HepG2 (cell line): ENCODE measurements around the gene PRSS53. TPM values are rescaled to one million over a fixed set of nuclear protein-coding genes. Genes with fewer than 3 reads are reported as not detected.

ENCODE experiments used
- CHD2 ChIP-seq: IDR thresholded peaks from 2 replicates; pipeline ENCODE4 v1.6.1; 2011; ENCODE audit warnings: low read depth, low read length, improper control_type of control experiment
- E2F1 ChIP-seq: sonication (generic); formaldehyde crosslinking; IDR thresholded peaks from 2 replicates; pipeline ENCODE4 v1.5.0; 2020; ENCODE audit warnings: missing genetic modification reagents
- HMG20B ChIP-seq: conservative IDR thresholded peaks from 2 replicates; pipeline ENCODE4 v1.6.1; 2016; ENCODE audit warnings: missing genetic modification reagents, missing compliant biosample characterization
- HNRNPUL1 ChIP-seq: fragments of 200-400 bp; formaldehyde crosslinking; IDR thresholded peaks from 2 replicates; pipeline ENCODE4 v1.6.1; 2017; ENCODE audit warnings: low read depth, mild to moderate bottlenecking, low read length, moderate library complexity
- MAFF ChIP-seq: IDR thresholded peaks from 2 replicates; pipeline ENCODE4 v1.6.1; 2011; ENCODE audit warnings: low read depth, low read length, improper control_type of control experiment
- MBD4 ChIP-seq: IDR thresholded peaks from 2 replicates; pipeline ENCODE4 v1.6.1; 2012; ENCODE audit warnings: low read length, inconsistent platforms, borderline replicate concordance
- PTBP1 ChIP-seq: fragments of 200-400 bp; formaldehyde crosslinking; IDR thresholded peaks from 2 replicates; pipeline ENCODE4 v1.6.1; 2018; ENCODE audit warnings: low read length, low read depth; ENCODE audit not compliant: poor library complexity, severe bottlenecking
- SIX4 ChIP-seq: sonication (generic); formaldehyde crosslinking; IDR thresholded peaks from 2 replicates; pipeline ENCODE4 v1.4.0; 2020; ENCODE audit warnings: missing genetic modification reagents
- SMARCC2 ChIP-seq: fragments of 450-650 bp; IDR thresholded peaks from 2 replicates; pipeline ENCODE4 v1.6.1; 2017; ENCODE audit warnings: antibody characterized with exemption, mild to moderate bottlenecking
- TBP ChIP-seq: sonication (generic); formaldehyde crosslinking; IDR thresholded peaks from 2 replicates; pipeline ENCODE4 v1.5.0; 2020; ENCODE audit warnings: missing genetic modification reagents
- TMF1 ChIP-seq: sonication (generic); formaldehyde crosslinking; IDR thresholded peaks from 2 replicates; pipeline ENCODE4 v1.8.1; 2022; ENCODE audit warnings: low read depth, missing genetic modification reagents
- ZNF253 ChIP-seq: sonication (generic); formaldehyde crosslinking; IDR thresholded peaks from 2 replicates; pipeline ENCODE4 v1.8.0; 2022; ENCODE audit warnings: mild to moderate bottlenecking, missing genetic modification reagents, borderline replicate concordance
- ZNF451 ChIP-seq: sonication (generic); formaldehyde crosslinking; IDR thresholded peaks from 2 replicates; pipeline ENCODE4 v1.5.0; 2020; ENCODE audit warnings: mild to moderate bottlenecking, missing genetic modification reagents
- ZNF468 ChIP-seq: sonication (generic); formaldehyde crosslinking; IDR thresholded peaks from 2 replicates; pipeline ENCODE4 v1.8.0; 2022; ENCODE audit warnings: mild to moderate bottlenecking, moderate library complexity, missing genetic modification reagents
- ZNF496 ChIP-seq: sonication (generic); formaldehyde crosslinking; IDR thresholded peaks from 2 replicates; pipeline ENCODE4 v1.8.1; 2023; ENCODE audit warnings: mild to moderate bottlenecking, moderate library complexity, missing genetic modification reagents; ENCODE audit not compliant: insufficient replicate concordance
- ZNF746 ChIP-seq: sonication (generic); formaldehyde crosslinking; IDR thresholded peaks from 2 replicates; pipeline ENCODE4 v1.8.0; 2022; ENCODE audit warnings: mild to moderate bottlenecking, missing genetic modification reagents
- ZNF790 ChIP-seq: sonication (generic); formaldehyde crosslinking; IDR thresholded peaks from 2 replicates; pipeline ENCODE4 v1.8.0; 2022; ENCODE audit warnings: missing genetic modification reagents, mild to moderate bottlenecking, borderline replicate concordance
- ZNF883 ChIP-seq: sonication (generic); formaldehyde crosslinking; IDR thresholded peaks from 2 replicates; pipeline ENCODE4 v1.5.1; 2020; ENCODE audit warnings: mild to moderate bottlenecking, missing genetic modification reagents; ENCODE audit errors: not compliant biosample characterization
- ZSCAN22 ChIP-seq: sonication (generic); formaldehyde crosslinking; IDR thresholded peaks from 2 replicates; pipeline ENCODE4 v1.4.0; 2020; ENCODE audit warnings: mild to moderate bottlenecking, missing genetic modification reagents
- ZSCAN25 ChIP-seq: sonication (generic); formaldehyde crosslinking; IDR thresholded peaks from 2 replicates; pipeline ENCODE4 v1.8.0; 2022; ENCODE audit warnings: mild to moderate bottlenecking, missing genetic modification reagents
- polyA plus RNA-seq, 8 experiments: library from polyadenylated mRNA; depleted of rRNA in 3 of 8; stranded (reverse) in 7 of 8; unstranded in 1 of 8; fragments of >200 nt; fragmentation: Illumina TruSeq in 4 of 8; extraction: Trizol in 4 of 8; gene quantifications; 2 replicates each; pipeline versions ENCODE4 v1.2.1 to v1.2.3, GENCODE V29; 2011 to 2016; ENCODE audit warnings: low read depth in 4 of 8, missing spikeins in 1 of 8, mixed read lengths in 1 of 8; ENCODE audit not compliant: insufficient read depth in 1 of 8
- total RNA-seq, 5 experiments: library from RNA; depleted of rRNA; stranded (reverse); fragments of >200 nt; fragmentation: Illumina TruSeq; extraction: Trizol; gene quantifications; 2 replicates each; pipeline ENCODE4 v1.2.3, GENCODE V29; 2016; ENCODE audit warnings: low read depth in 1 of 5
- TF ChIP-seq, protein P1 (sequence below): sonication (generic); formaldehyde crosslinking; IDR thresholded peaks from 2 replicates; pipeline ENCODE4 v1.4.0; 2020; ENCODE audit warnings: missing genetic modification reagents; ENCODE audit errors: not compliant biosample characterization
- TF ChIP-seq, protein P2 (sequence below): sonication (generic); formaldehyde crosslinking; IDR thresholded peaks from 2 replicates; pipeline ENCODE4 v1.5.1; 2020; ENCODE audit warnings: mild to moderate bottlenecking, missing genetic modification reagents

PRSS53 gene
- total and polyA plus RNA-seq, 2 of the 13 experiments (the other 11 are each of a cell fraction or from before 2014, with no cell fraction given), result 2.2 to 7.4 TPM

DNA sequence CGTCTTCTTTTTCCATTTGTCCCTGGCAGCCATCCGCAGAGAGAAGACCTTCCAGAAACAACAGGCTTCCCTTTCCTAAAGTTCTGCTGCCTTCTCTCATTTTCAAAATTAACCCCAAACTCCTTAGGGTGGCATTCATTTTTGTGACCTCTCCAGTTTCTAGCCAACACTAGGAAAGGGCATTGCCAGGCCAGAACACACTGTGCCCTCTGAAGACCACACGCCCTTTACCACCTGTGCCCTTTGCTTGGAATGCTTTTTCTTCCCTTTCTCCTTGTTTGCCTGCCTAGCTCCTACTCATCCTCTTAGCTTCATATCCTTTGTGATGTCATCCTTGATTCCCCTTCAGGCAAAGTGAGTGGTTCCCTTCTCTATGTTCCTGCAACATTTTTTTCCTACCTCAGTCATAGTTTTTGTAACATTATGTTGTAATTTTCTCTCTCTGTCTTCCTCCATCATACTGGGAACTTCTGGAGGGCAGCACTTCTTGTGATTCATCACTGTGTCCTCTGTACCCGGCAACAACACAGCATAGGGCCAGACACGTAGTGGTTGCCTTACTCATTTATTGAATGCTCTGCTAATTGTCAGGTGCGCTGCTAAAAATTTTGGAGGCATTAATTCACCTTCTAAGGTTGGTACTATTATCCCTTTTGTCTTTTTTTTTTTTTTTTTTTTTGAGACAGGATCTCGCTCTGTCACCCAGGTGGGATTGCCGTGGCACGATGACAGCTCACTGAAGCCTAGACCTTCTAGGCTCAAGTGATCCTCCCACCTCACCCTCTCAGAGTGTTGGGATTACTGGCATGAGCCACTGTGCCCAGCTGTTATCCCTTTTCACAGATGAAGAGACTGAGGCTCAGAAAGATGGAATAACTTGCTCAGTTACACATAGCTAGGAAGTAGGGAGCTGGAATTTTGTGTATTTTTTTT is 29.7 kb upstream of the PRSS53 start (continued):
- TF ChIP-seq HMG20B (CRISPR knock-in tag), result no peak
- TF ChIP-seq, protein P1, sequence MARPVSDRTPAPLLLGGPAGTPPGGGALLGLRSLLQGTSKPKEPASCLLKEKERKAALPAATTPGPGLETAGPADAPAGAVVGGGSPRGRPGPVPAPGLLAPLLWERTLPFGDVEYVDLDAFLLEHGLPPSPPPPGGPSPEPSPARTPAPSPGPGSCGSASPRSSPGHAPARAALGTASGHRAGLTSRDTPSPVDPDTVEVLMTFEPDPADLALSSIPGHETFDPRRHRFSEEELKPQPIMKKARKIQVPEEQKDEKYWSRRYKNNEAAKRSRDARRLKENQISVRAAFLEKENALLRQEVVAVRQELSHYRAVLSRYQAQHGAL (CRISPR knock-in tag), result no peak
- no peak for TF ChIP-seq HNRNPUL1
- TF ChIP-seq ZNF468, result no peak
- no peak for TF ChIP-seq ZNF496
- 0 out of 2 replicates have a peak, but pooled peaks have one; percentile 43 for TF ChIP-seq ZNF790 (CRISPR knock-in tag)
- no peak for TF ChIP-seq ZNF883 (CRISPR knock-in tag)
- no peak for TF ChIP-seq SMARCC2
- TF ChIP-seq E2F1 (CRISPR knock-in tag), result no peak
- no peak for TF ChIP-seq ZNF451 (CRISPR knock-in tag)
- no peak for TF ChIP-seq MBD4
- no peak for TF ChIP-seq SIX4 (CRISPR knock-in tag)
- TF ChIP-seq ZNF253 (CRISPR knock-in tag), result no peak
- TF ChIP-seq ZSCAN25 (CRISPR knock-in tag), result 0 out of 2 replicates have a peak, but pooled peaks have one; percentile 14
- no peak for TF ChIP-seq TBP (CRISPR knock-in tag)
- TF ChIP-seq TMF1 (CRISPR knock-in tag), result no peak
- no peak for TF ChIP-seq PTBP1
- TF ChIP-seq ZNF746 (CRISPR knock-in tag), result no peak
- TF ChIP-seq, protein P2, sequence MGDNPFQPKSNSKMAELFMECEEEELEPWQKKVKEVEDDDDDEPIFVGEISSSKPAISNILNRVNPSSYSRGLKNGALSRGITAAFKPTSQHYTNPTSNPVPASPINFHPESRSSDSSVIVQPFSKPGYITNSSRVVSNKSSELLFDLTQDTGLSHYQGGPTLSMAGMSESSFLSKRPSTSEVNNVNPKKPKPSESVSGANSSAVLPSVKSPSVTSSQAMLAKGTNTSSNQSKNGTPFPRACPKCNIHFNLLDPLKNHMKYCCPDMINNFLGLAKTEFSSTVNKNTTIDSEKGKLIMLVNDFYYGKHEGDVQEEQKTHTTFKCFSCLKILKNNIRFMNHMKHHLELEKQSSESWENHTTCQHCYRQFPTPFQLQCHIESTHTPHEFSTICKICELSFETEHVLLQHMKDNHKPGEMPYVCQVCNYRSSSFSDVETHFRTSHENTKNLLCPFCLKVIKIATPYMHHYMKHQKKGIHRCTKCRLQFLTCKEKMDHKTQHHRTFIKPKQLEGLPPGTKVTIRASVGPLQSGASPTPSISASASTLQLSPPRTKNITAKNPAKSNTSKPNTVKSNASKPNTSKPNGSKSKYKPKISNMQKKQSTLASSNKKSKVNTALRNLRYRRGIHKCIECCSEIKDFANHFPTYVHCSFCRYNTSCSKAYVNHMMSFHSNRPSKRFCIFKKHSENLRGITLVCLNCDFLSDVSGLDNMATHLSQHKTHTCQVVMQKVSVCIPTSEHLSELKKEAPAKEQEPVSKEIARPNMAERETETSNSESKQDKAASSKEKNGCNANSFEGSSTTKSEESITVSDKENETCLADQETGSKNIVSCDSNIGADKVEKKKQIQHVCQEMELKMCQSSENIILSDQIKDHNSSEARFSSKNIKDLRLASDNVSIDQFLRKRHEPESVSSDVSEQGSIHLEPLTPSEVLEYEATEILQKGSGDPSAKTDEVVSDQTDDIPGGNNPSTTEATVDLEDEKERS (CRISPR knock-in tag), result no peak
- TF ChIP-seq CHD2, result no peak
- no peak for TF ChIP-seq MAFF
- TF ChIP-seq ZSCAN22 (CRISPR knock-in tag), result 0 out of 2 replicates have a peak, but pooled peaks have one; percentile 15
